HepG2 (cell line): ENCODE data around the gene ISG20. TPM values are rescaled to one million over a fixed set of nuclear protein-coding genes. Genes with fewer than 3 reads are reported as not detected.

Experiments
- ATAC-seq: fragments of 200-7000 bp; cut with Tn5 transposase; 3 replicates; pipeline ENCODE4 v1.9.1; 2020; ENCODE audit warnings: mild to moderate bottlenecking, moderate library complexity
- BruUV-seq: library from RNA; stranded (reverse); fragments of 400-500 nt; replicated peaks from 2 replicates; lab custom pipeline; 2021; lab: Mats Ljungman, UMichigan
- CTCF ChIA-PET: fragments of 300-600 bp; formaldehyde crosslinking; extraction: SDS; loops from one replicate; lab custom pipeline; 2021; ENCODE audit warnings: low total read pairs, inconsistent platforms, low intra/inter-chr PET ratio; lab: Yijun Ruan, JAX
- POLR2A ChIA-PET: fragments of 350-600 bp; sonication (Branson Sonifier 250); formaldehyde crosslinking; loops from one replicate; lab custom pipeline; 2020; ENCODE audit warnings: antibody characterized with exemption, inconsistent platforms; lab: Yijun Ruan, JAX
- DNase-seq: peaks from one replicate; pipeline ENCODE4 v3.0.0-alpha.2; 2015; ENCODE audit warnings: low spot score
- FAIRE-seq: peaks from 3 replicates; lab custom pipeline; 2011; peaks lifted over from hg19 to GRCh38; lab: Jason Lieb, UNC
- H2AFZ ChIP-seq: one replicate; pipeline ENCODE4 v1.6.1; 2011; ENCODE audit warnings: low read length, inconsistent platforms
- H3K27ac ChIP-seq: fragments of 300-600 bp; 3 replicates; pipeline ENCODE4 v1.8.0; 2011; ENCODE audit warnings: mixed run types, mild to moderate bottlenecking, mixed read lengths, low read length, inconsistent platforms; ENCODE audit not compliant: insufficient read depth; ENCODE audit errors: extremely low read length
- H3K27me3 ChIP-seq, 2 experiments: fragments of 200-600 bp in 1 of 2; 2 replicates in 1 of 2; 3 replicates in 1 of 2; pipeline versions ENCODE4 v1.6.0 to v1.8.0; 2011; ENCODE audit warnings: low read length in 2 of 2, mild to moderate bottlenecking in 2 of 2, moderate library complexity in 2 of 2, inconsistent platforms in 1 of 2; ENCODE audit not compliant: insufficient read depth in 2 of 2, control insufficient read depth in 1 of 2
- H3K36me3 ChIP-seq, 2 experiments: fragments of 200-600 bp in 1 of 2; replicated peaks in 1 of 2; 2 replicates in 1 of 2; 3 replicates in 1 of 2; pipeline versions ENCODE4 v1.5.1 to v1.8.0; 2011; ENCODE audit warnings: low read length in 2 of 2, inconsistent platforms in 1 of 2; ENCODE audit not compliant: insufficient read depth in 2 of 2, control insufficient read depth in 1 of 2
- H3K4me1 ChIP-seq: 2 replicates; pipeline ENCODE4 v1.5.1; 2012; ENCODE audit warnings: low read length, inconsistent platforms; ENCODE audit not compliant: insufficient read depth
- H3K4me2 ChIP-seq: 2 replicates; pipeline ENCODE4 v1.6.0; 2011; ENCODE audit warnings: low read depth, low read length, inconsistent platforms
- H3K4me3 ChIP-seq, 3 experiments: fragments of 200-600 bp in 1 of 3; sonication (generic), shearing (Covaris generic) in 1 of 3; replicated peaks in 1 of 3; 2 replicates each; pipeline ENCODE4 v1.5.1; 2011 to 2016; ENCODE audit warnings: low read length in 3 of 3, inconsistent platforms in 2 of 3, low read depth in 2 of 3, mild to moderate bottlenecking in 2 of 3, control low read depth in 1 of 3, mixed read lengths in 1 of 3; ENCODE audit not compliant: insufficient read depth in 1 of 3
- H3K79me2 ChIP-seq: one replicate; pipeline ENCODE4 v1.6.1; 2011; ENCODE audit warnings: low read length, inconsistent platforms; ENCODE audit not compliant: insufficient read depth
- H3K9ac ChIP-seq: 2 replicates; pipeline ENCODE4 v1.6.0; 2011; ENCODE audit warnings: mild to moderate bottlenecking, low read depth, low read length, inconsistent platforms; ENCODE audit not compliant: insufficient read depth
- H3K9me3 ChIP-seq: 2 replicates; pipeline ENCODE4 v1.5.1; 2012; ENCODE audit warnings: mild to moderate bottlenecking, low read length
- H4K20me1 ChIP-seq: 2 replicates; pipeline ENCODE4 v1.6.0; 2011; ENCODE audit warnings: inconsistent platforms, mild to moderate bottlenecking, low read length, moderate library complexity; ENCODE audit not compliant: insufficient read depth
- CEBPB ChIP-seq: IDR thresholded peaks from 2 replicates; pipeline ENCODE4 v1.6.1; 2011; ENCODE audit warnings: low read depth, low read length, improper control_type of control experiment, borderline replicate concordance
- FLYWCH1 ChIP-seq: sonication (generic); formaldehyde crosslinking; IDR thresholded peaks from 2 replicates; pipeline ENCODE4 v1.8.1; 2023; ENCODE audit warnings: mild to moderate bottlenecking, missing genetic modification reagents
- SIX4 ChIP-seq: sonication (generic); formaldehyde crosslinking; IDR thresholded peaks from 2 replicates; pipeline ENCODE4 v1.4.0; 2020; ENCODE audit warnings: missing genetic modification reagents
- SP2 ChIP-seq: sonication (generic); formaldehyde crosslinking; IDR thresholded peaks from 2 replicates; pipeline ENCODE4 v1.5.1; 2020; ENCODE audit warnings: mild to moderate bottlenecking, missing genetic modification reagents
- SRSF9 ChIP-seq: fragments of 200-400 bp; formaldehyde crosslinking; IDR thresholded peaks from 2 replicates; pipeline ENCODE4 v1.6.1; 2018; ENCODE audit warnings: borderline replicate concordance, mild to moderate bottlenecking, low read depth, low read length; ENCODE audit not compliant: insufficient read depth, poor library complexity, severe bottlenecking
- TOPORS ChIP-seq: sonication (generic); formaldehyde crosslinking; IDR thresholded peaks from 2 replicates; pipeline ENCODE4 v1.8.0; 2023; ENCODE audit warnings: mild to moderate bottlenecking, missing genetic modification reagents
- ZC3H4 ChIP-seq: sonication (generic); formaldehyde crosslinking; IDR thresholded peaks from 2 replicates; pipeline ENCODE4 v1.4.0; 2020; ENCODE audit warnings: missing genetic modification reagents, borderline replicate concordance
- ZNF44 ChIP-seq: sonication (generic); formaldehyde crosslinking; IDR thresholded peaks from 2 replicates; pipeline ENCODE4 v1.5.1; 2020; ENCODE audit warnings: mild to moderate bottlenecking, missing genetic modification reagents
- ZNF891 ChIP-seq: sonication (generic); formaldehyde crosslinking; IDR thresholded peaks from 2 replicates; pipeline ENCODE4 v1.5.0; 2020; ENCODE audit warnings: mild to moderate bottlenecking, missing genetic modification reagents
- ZSCAN9 ChIP-seq: IDR thresholded peaks from 2 replicates; pipeline ENCODE4 v1.6.1; 2016; ENCODE audit warnings: borderline replicate concordance
- WGBS: methylation state at CpG from one replicate; pipeline ENCODE4 v1.1.6; 2017; ENCODE audit warnings: low lambda C conversion rate; 5-methylcytosine and 5-hydroxymethylcytosine counted together
- in situ Hi-C: cut with HindIII; loops from 2 replicates; pipeline ENCODE4 v1.10.0; 2017; ENCODE audit warnings: low pct_unique_long_range_greater_than_20kb; ENCODE audit not compliant: extremely low pct_ligation_motif_present
- intact Hi-C: fragments of 100-400 bp; cut with micrococcal nuclease; formaldehyde crosslinking; loops from one replicate; pipeline ENCODE4 v1.10.0; 2022; ENCODE audit not compliant: unreplicated experiment
- polyA plus RNA-seq, 8 experiments: library from polyadenylated mRNA; depleted of rRNA in 3 of 8; stranded (reverse) in 7 of 8; unstranded in 1 of 8; fragments of >200 nt; fragmentation: Illumina TruSeq in 4 of 8; extraction: Trizol in 4 of 8; gene quantifications; 2 replicates each; pipeline versions ENCODE4 v1.2.1 to v1.2.3, GENCODE V29; 2011 to 2016; ENCODE audit warnings: low read depth in 4 of 8, missing spikeins in 1 of 8, mixed read lengths in 1 of 8; ENCODE audit not compliant: insufficient read depth in 1 of 8
- total RNA-seq, 5 experiments: library from RNA; depleted of rRNA; stranded (reverse); fragments of >200 nt; fragmentation: Illumina TruSeq; extraction: Trizol; gene quantifications; 2 replicates each; pipeline ENCODE4 v1.2.3, GENCODE V29; 2016; ENCODE audit warnings: low read depth in 1 of 5
- TF ChIP-seq, protein P1 (sequence below): IDR thresholded peaks from 2 replicates; pipeline ENCODE4 v1.6.1; 2016; ENCODE audit warnings: low read depth, control low read depth

Gene ISG20
- total and polyA plus RNA-seq, 2 of the 13 experiments (the other 11 are each of a cell fraction or from before 2014, with no cell fraction given): 6.3 to 31.5 TPM

DNA sequence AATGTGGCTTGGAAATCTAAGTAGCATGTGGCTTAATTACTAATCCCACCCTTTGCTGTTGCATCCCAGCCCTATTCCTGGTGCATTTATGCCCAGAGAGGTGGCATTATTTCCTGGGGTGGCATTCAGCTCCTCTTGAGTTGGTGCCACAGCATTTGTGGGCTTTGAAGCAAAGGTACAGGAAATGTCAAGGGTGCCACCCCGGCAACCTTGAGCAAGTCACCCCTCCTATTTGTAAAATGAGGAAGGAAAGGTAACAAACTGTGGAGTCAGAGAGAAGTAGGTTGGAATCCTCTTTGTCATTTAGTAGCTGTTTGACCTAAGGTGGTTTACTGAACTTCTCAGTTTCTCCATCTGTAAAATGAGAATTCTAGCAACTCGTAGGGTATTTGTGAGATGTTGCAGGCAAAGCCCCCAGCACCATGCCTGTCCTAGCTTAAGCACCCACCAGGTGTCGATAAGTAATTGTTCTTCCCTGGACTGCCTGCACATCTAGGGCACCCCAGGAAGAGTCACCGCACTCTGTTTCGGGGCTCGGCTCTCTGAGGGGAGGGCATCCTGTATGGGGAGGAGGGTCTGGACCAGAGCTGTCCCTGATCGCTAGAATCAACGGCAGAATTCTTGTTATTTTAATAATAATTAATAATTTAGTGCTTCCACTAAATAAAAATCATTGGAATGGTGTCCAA is 17.1 kb downstream of the ISG20 start (continued):
- TF ChIP-seq ZNF44 (CRISPR knock-in tag): no peak
- TF ChIP-seq, all 625 proteins: peak for 0

DNA sequence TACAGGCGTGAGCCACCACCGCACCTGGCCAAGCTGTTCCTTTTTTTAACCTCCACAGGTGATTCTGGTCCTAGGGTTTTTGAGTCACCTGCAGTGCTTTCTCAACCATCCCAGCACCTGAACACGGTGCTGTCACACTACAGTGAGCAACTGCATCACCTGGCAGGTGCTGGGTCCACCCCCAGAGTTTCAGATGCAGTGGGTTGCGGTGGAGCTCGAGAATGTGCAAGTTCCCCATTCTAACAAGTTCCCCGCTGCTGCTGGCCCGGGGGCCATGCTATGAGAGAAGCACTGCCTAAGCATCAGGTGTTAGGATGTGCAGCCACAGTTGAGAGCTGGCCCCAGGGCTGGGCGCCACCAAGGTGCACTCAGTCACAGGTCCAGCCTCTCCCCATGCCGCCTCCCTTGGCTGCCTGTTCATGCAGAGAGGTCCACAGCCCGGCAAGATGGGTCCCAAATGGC is 18.0 kb downstream of the ISG20 start:
- ChIA-PET POLR2A (no interaction called here), CTCF (interaction anchor here (1.1 to 1.5 kb wide), 2 partner anchors 45 to 178 kb away, joined by 6 to 10 read pairs; no protein-coding TSS in a partner anchor)
- TF ChIP-seq, protein P1, sequence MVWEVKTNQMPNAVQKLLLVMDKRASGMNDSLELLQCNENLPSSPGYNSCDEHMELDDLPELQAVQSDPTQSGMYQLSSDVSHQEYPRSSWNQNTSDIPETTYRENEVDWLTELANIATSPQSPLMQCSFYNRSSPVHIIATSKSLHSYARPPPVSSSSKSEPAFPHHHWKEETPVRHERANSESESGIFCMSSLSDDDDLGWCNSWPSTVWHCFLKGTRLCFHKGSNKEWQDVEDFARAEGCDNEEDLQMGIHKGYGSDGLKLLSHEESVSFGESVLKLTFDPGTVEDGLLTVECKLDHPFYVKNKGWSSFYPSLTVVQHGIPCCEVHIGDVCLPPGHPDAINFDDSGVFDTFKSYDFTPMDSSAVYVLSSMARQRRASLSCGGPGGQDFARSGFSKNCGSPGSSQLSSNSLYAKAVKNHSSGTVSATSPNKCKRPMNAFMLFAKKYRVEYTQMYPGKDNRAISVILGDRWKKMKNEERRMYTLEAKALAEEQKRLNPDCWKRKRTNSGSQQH (CRISPR knock-in tag): no peak
- TF ChIP-seq SRSF9: no peak
- no peak for TF ChIP-seq ZSCAN9 (CRISPR knock-in tag)
- no peak for TF ChIP-seq CEBPB
- TF ChIP-seq SIX4: no peak
- TF ChIP-seq FLYWCH1: no peak
- no peak for TF ChIP-seq ZNF891 (CRISPR knock-in tag)
- TF ChIP-seq SP2: no peak
- TF ChIP-seq ZC3H4 (CRISPR knock-in tag): no peak
- TF ChIP-seq TOPORS (CRISPR knock-in tag): no peak
- Histone ChIP-seq H4K20me1 (0 out of 2 replicates have a peak, but pooled peaks cover 2% of the 10 kb centered on the region), H3K27ac (no peak overlapping the region), H3K79me2 (no peaks in the 10 kb centered on the region), H3K4me1 (no peaks in the 10 kb centered on the region), H3K27me3 (peaks cover 0 to 13% of the 10 kb centered on the region in 2 experiments; a peak in 4 of 5 replicates), H3K9ac (no peak overlapping the region), H3K4me2 (no peak overlapping the region), H2AFZ (no peak overlapping the region), H3K4me3 (no peak overlapping the region), H3K9me3 (no peaks in the 10 kb centered on the region), H3K36me3 (no peaks in the 10 kb centered on the region)
- intact Hi-C loops: loop anchor here (1.0 kb wide), 2 partner anchors 45 to 178 kb away; no protein-coding TSS in a partner anchor
- 50% methylated on average over 4 of the region's 10 CpGs for WGBS
- DNase-seq: no peak
- BruUV-seq: no TSS peak
- in situ Hi-C loops: no loop called here
- ATAC-seq: peak; percentile 27
- FAIRE-seq: no peak
